SK-N-MC (cell line): ENCODE measurements around the gene FBXO31.

Experiments
- EZH2 ChIP-seq: fragments of 200-600 bp; sonication (generic); IDR thresholded peaks from one replicate; pipeline ENCODE4 v1.6.1; 2017; ENCODE audit warnings: antibody characterized with exemption
- FOXP2 ChIP-seq: optimal IDR thresholded peaks from 2 replicates; pipeline ENCODE3; 2011; ENCODE audit warnings: mild to moderate bottlenecking, moderate library complexity; ENCODE audit not compliant: insufficient read depth; ENCODE audit errors: extremely low read length, control extremely low read depth
- POLR2AphosphoS5 ChIP-seq: IDR thresholded peaks from 2 replicates; pipeline ENCODE4 v1.6.1; 2012; ENCODE audit warnings: mild to moderate bottlenecking, low read depth, low read length, borderline replicate concordance

GRCh38 chr16:87303962-87304521 is 79.5 kb downstream of the FBXO31 start:
- TF ChIP-seq EZH2 (no peak), POLR2AphosphoS5 (no peak), FOXP2 (no peak)
